ENCODE measurements around the gene NTN4.
"Not testable (repeated sequence)": the region's sequence is repeated elsewhere in the genome, so short reads cannot be mapped to it uniquely, and the experiment has no call there.

The NTN4 gene

GRCh38 chr12:95796225-95796981, 5.8 kb upstream of the NTN4 start:
- no peak for DNase-seq (ENCODE audit: low spot score)

- DNase-seq (ENCODE audit: low spot score) = peak; percentile 24
Measured at GRCh38 chr12:95790917-95791849, 619 bp upstream of the NTN4 start.

- DNase-seq (ENCODE audit: low spot score) = no peak
Measured at GRCh38 chr12:95789126-95790032, 1.2 kb downstream of the NTN4 start.

GRCh38 chr12:95788637-95789036, 1.9 kb downstream of the NTN4 start:
- DNase-seq (ENCODE audit: low spot score) = peak; percentile 24

- DNase-seq (ENCODE audit: low spot score) = no peak
Measured at GRCh38 chr12:95787274-95787818, 3.2 kb downstream of the NTN4 start.

GRCh38 chr12:95784915-95785314, 5.6 kb downstream of the NTN4 start:
- DNase-seq (ENCODE audit: low spot score) = peak; percentile 16

GRCh38 chr12:95784286-95784685, 6.3 kb downstream of the NTN4 start:
- no peak for DNase-seq (ENCODE audit: low spot score)

GRCh38 chr12:95775466-95775865, 15.1 kb downstream of the NTN4 start:
- DNase-seq (ENCODE audit: low spot score) = not testable (repeated sequence)

GRCh38 chr12:95774311-95775045, 16.1 kb downstream of the NTN4 start:
- DNase-seq (ENCODE audit: low spot score) = peak; percentile 22

- DNase-seq (ENCODE audit: low spot score) = no peak
Measured at GRCh38 chr12:95773320-95773719, 17.2 kb downstream of the NTN4 start.

- DNase-seq (ENCODE audit: low spot score) = no peak
Measured at GRCh38 chr12:95767703-95768102, 22.9 kb downstream of the NTN4 start.

- DNase-seq (ENCODE audit: low spot score) = no peak
Measured at GRCh38 chr12:95766356-95767019, 24.1 kb downstream of the NTN4 start.

GRCh38 chr12:95764848-95765247, 25.7 kb downstream of the NTN4 start:
- no peak for DNase-seq (ENCODE audit: low spot score)

GRCh38 chr12:95763809-95764253, 26.7 kb downstream of the NTN4 start:
- DNase-seq (ENCODE audit: low spot score) = peak; percentile 80

- DNase-seq (ENCODE audit: low spot score) = no peak
Measured at GRCh38 chr12:95762123-95762785, 28.3 kb downstream of the NTN4 start.

- no peak for DNase-seq (ENCODE audit: low spot score)
Measured at GRCh38 chr12:95760371-95760770, 30.2 kb downstream of the NTN4 start.

GRCh38 chr12:95759718-95760117, 30.8 kb downstream of the NTN4 start:
- no peak for DNase-seq (ENCODE audit: low spot score)

GRCh38 chr12:95759039-95759438, 31.5 kb downstream of the NTN4 start:
- no peak for DNase-seq (ENCODE audit: low spot score)

GRCh38 chr12:95756362-95756761, 34.2 kb downstream of the NTN4 start:
- no peak for DNase-seq (ENCODE audit: low spot score)
